Stomach (tissue), 9 donors: ENCODE measurements around the gene CCR5. TPM values are rescaled to one million over a fixed set of nuclear protein-coding genes. Genes with fewer than 3 reads are reported as not detected.
A peak's percentile ranks its signal among the peaks of the same experiment; 100 is the strongest.

Experiments used
- DNase-seq, 2 donors: peaks; one replicate each; pipeline versions ENCODE4 v3.0.0 to v3.0.0-alpha.2; 2013 to 2019
- H3K27ac ChIP-seq, 5 donors: fragments of 200-600 bp in 4 of 5; sonication (generic) in 4 of 5; one replicate each; pipeline ENCODE4 v1.5.1; 2013 to 2019; ENCODE audit warnings: mild to moderate bottlenecking in 1 of 5, moderate library complexity in 1 of 5
- H3K27me3 ChIP-seq, 3 donors: fragments of 200-600 bp; sonication (generic); one replicate each; pipeline ENCODE4 v1.5.1; 2017 to 2019; ENCODE audit warnings: mixed run types in 1 of 3
- H3K36me3 ChIP-seq, 4 donors: fragments of 200-600 bp; sonication (generic); 1 replicate in 3 of 4; 2 replicates in 1 of 4; pipeline ENCODE4 v1.5.1; 2016 to 2019
- H3K4me1 ChIP-seq, 4 donors: fragments of 200-600 bp; sonication (generic); one replicate each; pipeline ENCODE4 v1.5.1; 2016 to 2019
- H3K4me3 ChIP-seq, 4 donors: fragments of 200-600 bp; sonication (generic) in 3 of 4; one replicate each; pipeline ENCODE4 v1.5.1; 2016 to 2019; ENCODE audit warnings: mild to moderate bottlenecking in 1 of 4
- H3K9me3 ChIP-seq, 4 donors: fragments of 200-600 bp; sonication (generic); one replicate each; pipeline ENCODE4 v1.5.1; 2016 to 2019
- EP300 ChIP-seq: sonication (generic); formaldehyde crosslinking; IDR thresholded peaks from one replicate; pipeline ENCODE4 v1.6.1; 2017; ENCODE audit warnings: antibody characterized with exemption
- POLR2A ChIP-seq, 4 donors: fragments of 450-650 bp; IDR thresholded peaks; one replicate each; pipeline ENCODE4 v1.6.1; 2016; ENCODE audit warnings: antibody characterized with exemption in 4 of 4, control low read depth in 2 of 4, mild to moderate bottlenecking in 1 of 4, moderate library complexity in 1 of 4
- POLR2AphosphoS5 ChIP-seq, 3 donors: sonication (generic); formaldehyde crosslinking; IDR thresholded peaks; one replicate each; pipeline ENCODE4 v1.6.1; 2016; ENCODE audit warnings: antibody characterized with exemption in 3 of 3
- WGBS, 5 donors: extraction: QIAGEN DNeasy Blood & Tissue Kit in 3 of 5; methylation state at CpG; one replicate each; pipeline versions ENCODE4 v1.1.5 to v1.1.7; 2013 to 2018; 5-methylcytosine and 5-hydroxymethylcytosine counted together
- intact Hi-C: fragments of 100-400 bp; cut with DNase I; formaldehyde crosslinking; loops from one replicate; pipeline ENCODE4 v1.15.1; 2023; ENCODE audit warnings: low total_unique reads
- polyA plus RNA-seq, 3 donors: library from polyadenylated mRNA; stranded (reverse); fragments of 200-250 nt; gene quantifications; one replicate each; pipeline ENCODE4 v1.2.3, GENCODE V29; 2013
- total RNA-seq, 5 donors: library from RNA; depleted of rRNA; stranded (reverse); fragments of >200 nt; gene quantifications; one replicate each; pipeline versions ENCODE4 v1.1.0 to v1.2.3, GENCODE V29; 2014 to 2016
- TF ChIP-seq, protein P1 (sequence below), 7 experiments: fragments of 450-650 bp in 4 of 7; fragments of 200-600 bp in 3 of 7; sonication (generic) in 3 of 7; IDR thresholded peaks; one replicate each; pipeline ENCODE4 v1.5.1; 2016 to 2019; ENCODE audit warnings: antibody characterized with exemption in 7 of 7, control low read depth in 2 of 7, mild to moderate bottlenecking in 1 of 7
- donor health status: healthy with polysubstance abuse.
- donor health status: Bipolar disorder and iron deficiency.
- donor health status: healthy.

CCR5 gene
- total and polyA plus RNA-seq, 8 donors: 0.18 to 9.4 (median 0.68) TPM; not detected in 3

DNA sequence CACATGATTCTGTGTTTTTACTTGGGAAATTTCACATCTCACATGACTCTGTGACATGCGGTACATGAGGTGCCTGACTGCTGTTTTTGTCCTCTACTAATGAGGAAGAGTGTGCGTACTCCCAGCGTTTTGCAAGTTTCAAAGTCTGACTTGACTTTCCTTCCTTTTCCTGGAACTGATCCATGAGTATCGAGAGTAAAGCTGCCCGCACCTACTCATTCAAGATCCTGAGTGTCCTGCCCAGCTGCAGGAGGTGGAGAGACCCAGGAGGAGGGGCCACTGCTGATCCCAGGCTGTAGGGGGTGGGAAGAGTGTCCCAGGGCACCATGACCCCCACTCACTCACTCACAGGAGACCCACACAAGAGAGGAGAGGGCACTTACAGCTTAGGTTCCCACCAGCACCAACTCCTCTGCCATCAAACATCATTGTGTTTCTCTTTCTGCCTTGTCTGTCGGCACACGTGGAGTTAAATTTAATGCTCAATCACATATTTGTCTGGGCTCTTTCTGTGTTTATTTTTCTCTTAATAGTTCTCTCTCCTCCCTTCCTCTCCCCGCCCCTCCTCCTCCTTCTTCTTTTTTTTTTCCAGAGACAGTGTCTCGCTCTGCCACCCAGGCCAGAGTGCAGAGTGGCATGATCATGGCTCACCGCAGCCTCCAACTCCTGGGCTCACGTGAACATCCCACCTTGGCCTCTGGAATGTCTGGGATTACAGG, 34.7 kb downstream of the CCR5 start:
- no peaks in the 10 kb centered on the region for H3K9me3 ChIP-seq
- 12 to 23% (median 20%) methylated on average over 11 of the region's 11 CpGs for WGBS, 5 donors
- H3K4me1 ChIP-seq: peaks cover 19 to 48% (median 37%) of the 10 kb centered on the region in 4 donors
- H3K27me3 ChIP-seq: no peaks in the 10 kb centered on the region
- intact Hi-C loops: no loop called here
- peaks cover 0 to 6% (median 0%) of the 10 kb centered on the region in 4 donors for H3K36me3 ChIP-seq
- TF ChIP-seq, protein P1, sequence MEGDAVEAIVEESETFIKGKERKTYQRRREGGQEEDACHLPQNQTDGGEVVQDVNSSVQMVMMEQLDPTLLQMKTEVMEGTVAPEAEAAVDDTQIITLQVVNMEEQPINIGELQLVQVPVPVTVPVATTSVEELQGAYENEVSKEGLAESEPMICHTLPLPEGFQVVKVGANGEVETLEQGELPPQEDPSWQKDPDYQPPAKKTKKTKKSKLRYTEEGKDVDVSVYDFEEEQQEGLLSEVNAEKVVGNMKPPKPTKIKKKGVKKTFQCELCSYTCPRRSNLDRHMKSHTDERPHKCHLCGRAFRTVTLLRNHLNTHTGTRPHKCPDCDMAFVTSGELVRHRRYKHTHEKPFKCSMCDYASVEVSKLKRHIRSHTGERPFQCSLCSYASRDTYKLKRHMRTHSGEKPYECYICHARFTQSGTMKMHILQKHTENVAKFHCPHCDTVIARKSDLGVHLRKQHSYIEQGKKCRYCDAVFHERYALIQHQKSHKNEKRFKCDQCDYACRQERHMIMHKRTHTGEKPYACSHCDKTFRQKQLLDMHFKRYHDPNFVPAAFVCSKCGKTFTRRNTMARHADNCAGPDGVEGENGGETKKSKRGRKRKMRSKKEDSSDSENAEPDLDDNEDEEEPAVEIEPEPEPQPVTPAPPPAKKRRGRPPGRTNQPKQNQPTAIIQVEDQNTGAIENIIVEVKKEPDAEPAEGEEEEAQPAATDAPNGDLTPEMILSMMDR (IDR thresholded peaks at IDR 0.05): no peak
- peak; percentile 22 to 57 (median 24) for TF ChIP-seq POLR2AphosphoS5 (IDR thresholded peaks at IDR 0.05)
- H3K27ac ChIP-seq: peak overlapping the region; percentile 80 to 90 (median 81)
- peak; percentile 65 to 79 for DNase-seq
- H3K4me3 ChIP-seq: no peak overlapping the region

DNA sequence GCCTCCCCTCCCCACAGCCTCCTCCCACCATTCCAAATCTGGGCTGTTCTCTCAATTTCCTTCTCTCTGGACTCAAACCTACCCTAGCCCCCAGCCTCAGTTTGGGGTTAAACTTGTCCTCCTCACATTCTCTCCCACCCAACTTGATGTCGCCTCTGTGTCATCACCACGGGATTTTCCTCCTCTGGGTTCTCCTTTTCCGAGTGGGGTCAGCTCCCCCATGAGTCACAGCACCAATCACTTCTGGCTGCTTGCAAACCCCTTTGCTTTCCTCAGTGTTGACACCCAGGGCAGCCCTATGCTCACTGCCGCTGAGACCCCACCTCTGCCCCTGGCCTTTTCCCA, 35.7 kb downstream of the CCR5 start:
- Histone ChIP-seq H3K27ac (peak overlapping the region; percentile 80 to 90 (median 81)), H3K27me3 (no peaks in the 10 kb centered on the region), H3K36me3 (peaks cover 0 to 6% (median 0%) of the 10 kb centered on the region in 4 donors), H3K4me3 (peak overlapping the region in 1 of 4 donors; percentile 40), H3K9me3 (no peaks in the 10 kb centered on the region), H3K4me1 (peaks cover 19 to 48% (median 37%) of the 10 kb centered on the region in 4 donors)
- intact Hi-C loops: no loop called here
- TF ChIP-seq POLR2A (IDR thresholded peaks at IDR 0.05) (no peak), POLR2AphosphoS5 (IDR thresholded peaks at IDR 0.05) (no peak), EP300 (no peak)
- TF ChIP-seq, protein P1 (IDR thresholded peaks at IDR 0.05): no peak
- WGBS, 5 donors: 64 to 79% (median 70%) methylated on average over 4 of the region's 4 CpGs
- no peak for DNase-seq

DNA sequence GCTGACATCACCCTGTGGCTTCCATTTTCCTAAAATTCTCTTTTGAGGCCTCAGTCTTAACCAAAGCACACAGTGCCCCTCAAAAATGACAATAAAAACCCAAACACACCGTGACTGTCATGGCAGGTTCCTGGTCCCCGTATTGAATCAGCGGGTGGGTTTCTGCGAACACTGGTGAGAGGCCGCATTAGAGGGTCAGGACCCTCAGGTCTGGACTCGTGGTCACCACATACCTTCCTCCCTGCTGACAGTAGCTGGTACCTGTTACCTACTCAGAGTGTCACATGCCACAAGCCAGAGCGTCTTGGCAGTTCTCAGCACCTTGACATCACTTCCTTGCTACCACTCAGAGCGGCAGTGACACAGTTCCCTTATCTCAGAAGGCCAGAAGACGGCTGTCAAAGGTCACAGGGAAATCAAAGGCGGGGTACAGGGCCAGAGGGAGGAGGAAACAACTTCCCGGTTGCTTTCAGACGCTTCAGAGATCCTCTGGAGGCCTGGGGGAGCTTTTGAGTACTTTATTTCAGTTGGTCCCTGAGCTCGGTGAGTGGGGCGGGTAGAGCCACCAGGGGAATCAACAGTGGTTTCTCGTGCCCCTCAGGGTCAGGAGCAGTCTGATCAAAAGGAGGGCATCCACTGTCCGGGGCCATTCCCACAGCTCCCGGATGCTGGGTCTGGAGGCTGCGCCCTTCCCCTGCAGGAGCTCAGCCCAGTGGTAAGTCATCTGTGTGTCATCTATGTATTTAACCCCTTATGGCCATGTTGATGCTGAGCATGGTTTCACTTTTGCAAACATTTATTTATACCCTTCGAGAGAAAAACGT, 36.3 kb downstream of the CCR5 start, which contains the start of the genes CCR5AS and CCRL2:
Gene CCR5AS, minus strand, starts transcription at position 279 of the 824 bp plus-strand sequence.
Gene CCRL2, plus strand, starts transcription at position 472 of the 824 bp plus-strand sequence. CDS start 821 bp downstream, outside the sequence.
- Histone ChIP-seq H3K36me3 (peaks cover 0 to 6% (median 0%) of the 10 kb centered on the region in 4 donors), H3K4me3 (peak within 1 kb of the TSS; percentile 7 to 40 (median 34))
- 23 to 35% (median 28%) methylated on average over 20 of the region's 20 CpGs for WGBS, 5 donors

DNA sequence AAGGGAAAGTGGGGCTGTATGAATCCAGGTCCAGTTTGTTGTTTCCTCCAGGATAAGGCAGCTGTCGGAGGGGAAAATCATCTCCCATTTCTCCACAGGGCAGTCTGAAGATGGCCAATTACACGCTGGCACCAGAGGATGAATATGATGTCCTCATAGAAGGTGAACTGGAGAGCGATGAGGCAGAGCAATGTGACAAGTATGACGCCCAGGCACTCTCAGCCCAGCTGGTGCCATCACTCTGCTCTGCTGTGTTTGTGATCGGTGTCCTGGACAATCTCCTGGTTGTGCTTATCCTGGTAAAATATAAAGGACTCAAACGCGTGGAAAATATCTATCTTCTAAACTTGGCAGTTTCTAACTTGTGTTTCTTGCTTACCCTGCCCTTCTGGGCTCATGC, 37.2 kb downstream of the CCR5 start:
- no peaks in the 10 kb centered on the region for H3K27me3 ChIP-seq
- peaks cover 19 to 48% (median 37%) of the 10 kb centered on the region in 4 donors for H3K4me1 ChIP-seq
- peak overlapping the region in 3 of 4 donors; percentile 7 to 40 (median 31) for H3K4me3 ChIP-seq
- intact Hi-C loops: no loop called here
- WGBS, 5 donors: 53 to 75% (median 65%) methylated on average over 7 of the region's 7 CpGs
- no peak for TF ChIP-seq EP300
- no peak for TF ChIP-seq POLR2AphosphoS5 (IDR thresholded peaks at IDR 0.05)
- no peak for TF ChIP-seq POLR2A (IDR thresholded peaks at IDR 0.05)
- TF ChIP-seq, protein P1 (IDR thresholded peaks at IDR 0.05): no peak
- H3K36me3 ChIP-seq: peaks cover 0 to 6% (median 0%) of the 10 kb centered on the region in 4 donors
- H3K9me3 ChIP-seq: no peaks in the 10 kb centered on the region
- no peak for DNase-seq
- peak overlapping the region in 4 of 5 donors; percentile 80 to 85 (median 81) for H3K27ac ChIP-seq

More for the DNA sequence above, 36.3 kb downstream of the CCR5 start, which contains the start of the genes CCR5AS and CCRL2:
- Histone ChIP-seq H3K9me3 (no peaks in the 10 kb centered on the region), H3K27me3 (no peaks in the 10 kb centered on the region), H3K27ac (peak within 1 kb of the TSS; percentile 80 to 90 (median 81)), H3K4me1 (peaks cover 19 to 48% (median 37%) of the 10 kb centered on the region in 4 donors)
- intact Hi-C loops: no loop called here
- TF ChIP-seq EP300 (no peak), POLR2AphosphoS5 (IDR thresholded peaks at IDR 0.05) (peak in 2 of 3 donors; percentile 66 to 67)
- TF ChIP-seq, protein P1 (IDR thresholded peaks at IDR 0.05): no peak
- peak; percentile 84 to 92 for DNase-seq
